Measurements from ENCODE around the gene CTNNBL1. TPM values are rescaled to one million over a fixed set of nuclear protein-coding genes. Genes with fewer than 3 reads are reported as not detected.

CTNNBL1 gene
- total and polyA plus RNA-seq, 2 of the 4 experiments (the other 2 are of a cell fraction) = 29.9 to 34.1 TPM

GRCh38 chr20:37921341-37921929 is 227.6 kb downstream of the CTNNBL1 start:
- intact Hi-C loops (cut with micrococcal nuclease) = no loop called here
- ATAC-seq (ENCODE audit: low read depth) = no peak
- TF ChIP-seq FOS (IDR thresholded peaks at IDR 0.05; ENCODE audit: low read depth, low read length) = no peak
- TF ChIP-seq MAZ (IDR thresholded peaks at IDR 0.05; ENCODE audit: borderline replicate concordance, low read depth, low read length) = no peak
- no peak for TF ChIP-seq RFX5 (IDR thresholded peaks at IDR 0.05; ENCODE audit: low read depth, low read length)
- no peak for TF ChIP-seq POLR2A (IDR thresholded peaks at IDR 0.05; ENCODE audit: low read depth, low read length)
- no peak for TF ChIP-seq RAD21 (IDR thresholded peaks at IDR 0.05; ENCODE audit: low read length)
- no peak for TF ChIP-seq USF2 (IDR thresholded peaks at IDR 0.05; ENCODE audit: low read depth, low read length)
- no peak for TF ChIP-seq CHD1 (IDR thresholded peaks at IDR 0.05; ENCODE audit: low read depth, low read length)
- no peak for TF ChIP-seq NFE2L2 (IDR thresholded peaks at IDR 0.05; ENCODE audit: low read depth, low read length)
- TF ChIP-seq SMC3 (IDR thresholded peaks at IDR 0.05; ENCODE audit: low read depth, low read length) = no peak

More at GRCh38 chr20:37921341-37921929, 227.6 kb downstream of the CTNNBL1 start:
- ChIA-PET POLR2A (ENCODE audit: unreplicated experiment) (no interaction called here), CTCF (no interaction called here)
- no peak overlapping the region for H3K23ac ChIP-seq (ENCODE audit: low read depth, low read length)
- no peaks in the 10 kb centered on the region for H3K79me1 ChIP-seq (ENCODE audit: low read depth in 1 of 2, low read length in 2 of 2)
- no peak overlapping the region for H3K14ac ChIP-seq (replicated peaks; ENCODE audit: low read depth, low read length)
- H3K36me3 ChIP-seq (ENCODE audit: control insufficient read depth, insufficient read depth, low read length) = no peaks in the 10 kb centered on the region
- H2BK20ac ChIP-seq (ENCODE audit: low read depth, low read length) = no peak overlapping the region
- no peak overlapping the region for H2AK9ac ChIP-seq (replicated peaks; ENCODE audit: low read depth, low read length, poor library complexity)
- no peak for DNase-seq
- no peak overlapping the region for H4K5ac ChIP-seq (ENCODE audit: low read depth, low read length)
- H2AFZ ChIP-seq (replicated peaks; ENCODE audit: low read length, poor library complexity) = no peak overlapping the region
- H2BK120ac ChIP-seq (ENCODE audit: low read depth, low read length) = no peak overlapping the region
- H2BK5ac ChIP-seq (ENCODE audit: low read depth, low read length, poor library complexity, severe bottlenecking) = no peak overlapping the region
- no peak overlapping the region for H4K91ac ChIP-seq (ENCODE audit: insufficient read depth, low read depth, low read length)
- no CpG with 5 or more reads among the region's 6 CpGs for WGBS, 2 experiments (ENCODE audit: extremely low coverage in 2 of 2, insufficient read length in 1 of 2)
- H3K4me3 ChIP-seq (ENCODE audit: insufficient read depth, low read depth, low read length) = no peak overlapping the region
- no peaks in the 10 kb centered on the region for H3K9me1 ChIP-seq (ENCODE audit: insufficient read depth, low read length)
- dilution Hi-C loops (cut with HindIII; ENCODE audit: low sequenced_read_pairs, unreplicated experiment) (no loop called here), in situ Hi-C loops (cut with MboI; ENCODE audit: low sequenced_read_pairs) (no loop called here)
- H2BK15ac ChIP-seq (ENCODE audit: low read depth, low read length) = no peak overlapping the region
- no peak overlapping the region for H4K8ac ChIP-seq (ENCODE audit: low read depth in 2 of 2, low read length in 2 of 2)
- H3K9ac ChIP-seq (ENCODE audit: low read depth, low read length) = no peak overlapping the region
- no peaks in the 10 kb centered on the region for H4K20me1 ChIP-seq (ENCODE audit: insufficient read depth, low read length)
- no peak overlapping the region for H3K18ac ChIP-seq (ENCODE audit: low read depth, low read length)
- H3K27ac ChIP-seq (ENCODE audit: insufficient read depth, low read length) = no peak overlapping the region
- no peaks in the 10 kb centered on the region for H3K9me3 ChIP-seq (ENCODE audit: control insufficient read depth, insufficient read depth, low read length)
- no peak overlapping the region for H3K4me2 ChIP-seq (ENCODE audit: low read depth, low read length)
- H2AK5ac ChIP-seq (ENCODE audit: low read depth, low read length) = no peak overlapping the region
- H3K27me3 ChIP-seq (ENCODE audit: control insufficient read depth, insufficient read depth, low read length) = peaks cover 78% of the 10 kb centered on the region
- H3K4ac ChIP-seq (ENCODE audit: low read depth, low read length) = no peak overlapping the region
- no peak overlapping the region for H3K56ac ChIP-seq (ENCODE audit: extremely low read depth, insufficient read depth, low read length)
- H3K4me1 ChIP-seq (ENCODE audit: control insufficient read depth, insufficient read depth, low read length) = no peaks in the 10 kb centered on the region
- BruUV-seq (replicated peaks) = no TSS peak

Other genes starting within 250 kb of the CTNNBL1 start
- gene NNAT, start 172.8 kb upstream of the CTNNBL1 start, total RNA-seq (2012; rRNA removed) = 2.0 and 2.8 TPM in 2 replicates
- 6.5 and 8.2 TPM in 2 replicates for gene NNAT, start 172.8 kb upstream of the CTNNBL1 start, polyA plus RNA-seq (2012; rRNA removed)
- gene BLCAP, start 166.2 kb upstream of the CTNNBL1 start, total RNA-seq (2012; rRNA removed) = 17.7 and 23.3 TPM in 2 replicates
- 65.6 and 67.3 TPM in 2 replicates for gene BLCAP, start 166.2 kb upstream of the CTNNBL1 start, polyA plus RNA-seq (2012; rRNA removed)
- under 0.01 and 0.18 TPM in 2 replicates for gene VSTM2L, start 209.1 kb downstream of the CTNNBL1 start, total RNA-seq (2012; rRNA removed)
- gene VSTM2L, start 209.1 kb downstream of the CTNNBL1 start, polyA plus RNA-seq (2012; rRNA removed) = 0.19 and 0.57 TPM in 2 replicates